Kidney epithelial cell (primary cell): Measurements from ENCODE around the gene DNHD1. TPM values are rescaled to one million over a fixed set of nuclear protein-coding genes. Genes with fewer than 3 reads are reported as not detected.

ENCODE experiments used
- DNase-seq: peaks from one replicate; pipeline ENCODE4 v3.0.0-alpha.2; 2010; ENCODE audit warnings: low read depth
- H3K27me3 ChIP-seq: 2 replicates; pipeline ENCODE4 v1.6.0; 2011; ENCODE audit warnings: low read length; ENCODE audit not compliant: control insufficient read depth, insufficient read depth
- H3K36me3 ChIP-seq: 2 replicates; pipeline ENCODE4 v1.5.1; 2011; ENCODE audit warnings: low read length; ENCODE audit not compliant: control insufficient read depth, insufficient read depth
- H3K4me3 ChIP-seq: 2 replicates; pipeline ENCODE4 v1.5.1; 2011; ENCODE audit warnings: low read depth, mild to moderate bottlenecking, control low read depth, low read length
- total RNA-seq: library from RNA; depleted of rRNA; stranded (reverse); fragments of >200 nt; gene quantifications from 2 replicates; pipeline ENCODE4 v1.2.3, GENCODE V29; 2015
- TF ChIP-seq, protein P1 (sequence below): IDR thresholded peaks from 2 replicates; pipeline ENCODE4 v1.5.1; 2011; ENCODE audit warnings: mild to moderate bottlenecking, moderate library complexity, low read length, control low read depth, inconsistent platforms; ENCODE audit not compliant: insufficient read depth, poor library complexity, severe bottlenecking

The DNHD1 gene
- total RNA-seq, 1 donor from 2014 or later: 2.9 TPM

DNA sequence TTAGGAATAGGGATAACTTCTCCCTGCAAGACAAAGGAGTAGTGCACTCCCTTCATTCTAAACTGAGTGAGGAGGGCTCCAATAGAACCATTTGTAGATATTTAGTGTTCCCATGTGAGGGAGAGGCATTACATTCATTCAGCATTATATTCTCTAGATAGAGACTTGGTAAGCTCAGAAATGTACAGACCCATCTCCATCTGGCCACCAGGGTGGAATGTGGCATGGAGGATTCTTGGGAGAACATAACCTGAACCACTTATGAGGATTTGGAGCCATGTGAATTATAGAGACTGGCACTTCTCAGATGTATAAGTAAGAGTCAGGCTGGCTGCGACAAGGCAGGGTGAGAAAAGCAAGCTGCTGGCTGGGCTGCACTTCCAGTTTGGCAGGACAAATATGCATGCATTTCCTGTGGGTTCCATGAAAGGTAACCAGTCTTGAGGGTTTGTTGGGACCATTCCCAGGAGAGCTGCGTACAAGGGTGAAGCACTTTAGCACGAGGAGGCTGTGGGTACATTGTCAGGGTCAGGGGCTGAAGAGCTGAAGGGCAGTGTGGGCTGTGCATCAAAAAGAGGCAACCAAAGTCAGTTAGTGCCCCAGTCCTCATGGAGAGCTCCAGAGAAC, 97.2 kb downstream of the DNHD1 start:
- no peak for DNase-seq
- TF ChIP-seq, protein P1, sequence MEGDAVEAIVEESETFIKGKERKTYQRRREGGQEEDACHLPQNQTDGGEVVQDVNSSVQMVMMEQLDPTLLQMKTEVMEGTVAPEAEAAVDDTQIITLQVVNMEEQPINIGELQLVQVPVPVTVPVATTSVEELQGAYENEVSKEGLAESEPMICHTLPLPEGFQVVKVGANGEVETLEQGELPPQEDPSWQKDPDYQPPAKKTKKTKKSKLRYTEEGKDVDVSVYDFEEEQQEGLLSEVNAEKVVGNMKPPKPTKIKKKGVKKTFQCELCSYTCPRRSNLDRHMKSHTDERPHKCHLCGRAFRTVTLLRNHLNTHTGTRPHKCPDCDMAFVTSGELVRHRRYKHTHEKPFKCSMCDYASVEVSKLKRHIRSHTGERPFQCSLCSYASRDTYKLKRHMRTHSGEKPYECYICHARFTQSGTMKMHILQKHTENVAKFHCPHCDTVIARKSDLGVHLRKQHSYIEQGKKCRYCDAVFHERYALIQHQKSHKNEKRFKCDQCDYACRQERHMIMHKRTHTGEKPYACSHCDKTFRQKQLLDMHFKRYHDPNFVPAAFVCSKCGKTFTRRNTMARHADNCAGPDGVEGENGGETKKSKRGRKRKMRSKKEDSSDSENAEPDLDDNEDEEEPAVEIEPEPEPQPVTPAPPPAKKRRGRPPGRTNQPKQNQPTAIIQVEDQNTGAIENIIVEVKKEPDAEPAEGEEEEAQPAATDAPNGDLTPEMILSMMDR: no peak
- peaks cover 1% of the 10 kb centered on the region for H3K36me3 ChIP-seq
- no peaks in the 10 kb centered on the region for H3K27me3 ChIP-seq
- no peak overlapping the region for H3K4me3 ChIP-seq

DNA sequence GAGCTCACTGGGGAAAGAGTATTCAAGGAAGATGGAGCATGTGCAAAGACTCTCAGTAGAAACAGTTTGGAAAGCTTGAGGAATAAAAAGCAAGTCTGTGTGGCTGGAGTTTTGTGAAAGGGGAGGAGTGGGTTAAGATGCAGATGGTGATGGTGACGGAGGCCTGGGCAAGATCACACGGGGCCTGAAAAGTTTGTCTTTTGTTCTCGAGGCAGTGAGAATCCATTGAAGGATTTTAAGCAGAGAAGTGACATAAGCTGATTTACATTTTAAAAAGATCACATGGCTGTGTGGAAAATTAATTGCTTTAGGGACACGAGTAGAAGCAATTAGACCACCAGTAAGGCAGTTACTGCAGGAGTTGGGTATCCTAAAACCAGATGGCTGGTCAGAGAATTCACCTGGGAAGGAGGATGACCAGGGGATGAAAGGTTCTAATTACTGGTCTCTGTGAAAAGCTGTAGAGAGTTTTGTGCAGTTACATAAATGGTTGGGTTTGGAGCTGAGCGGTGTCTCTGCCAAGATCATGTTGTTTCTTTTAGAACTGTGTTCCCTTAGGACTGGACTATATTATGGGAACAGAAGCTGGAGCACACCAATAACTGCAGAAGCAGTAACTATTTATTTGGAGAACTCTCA, 99.3 kb downstream of the DNHD1 start:
- Histone ChIP-seq H3K4me3 (no peak overlapping the region), H3K36me3 (peaks cover 4% of the 10 kb centered on the region), H3K27me3 (no peaks in the 10 kb centered on the region)
- TF ChIP-seq, protein P1: no peak
- no peak for DNase-seq

- TF ChIP-seq, protein P1: no peak
- Histone ChIP-seq H3K27me3 (no peaks in the 10 kb centered on the region), H3K36me3 (peaks cover 4% of the 10 kb centered on the region), H3K4me3 (no peak overlapping the region)
- no peak for DNase-seq
Observed at GRCh38 chr11:6598555-6598954, 101.5 kb downstream of the DNHD1 start.

DNA sequence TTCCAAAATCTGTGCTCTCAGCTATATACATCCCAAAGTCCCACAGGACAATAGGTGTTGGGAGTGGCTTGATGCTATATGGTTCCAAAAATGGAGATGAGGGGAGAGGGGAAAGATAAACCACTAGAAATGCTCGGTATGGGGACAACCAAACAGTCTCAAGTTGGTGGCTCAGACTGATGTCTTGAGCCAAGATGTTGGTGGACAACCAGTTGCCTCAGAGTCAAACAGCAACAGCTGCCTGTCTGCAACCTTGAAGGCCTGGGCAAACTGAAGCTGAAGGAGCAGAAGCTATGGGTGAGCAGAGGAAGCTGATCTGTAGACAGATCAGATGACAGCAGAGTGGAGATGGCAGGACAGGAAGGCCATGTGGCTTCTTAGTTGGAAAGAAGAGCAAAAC, 102.4 kb downstream of the DNHD1 start:
- H3K4me3 ChIP-seq: no peak overlapping the region
- no peak for DNase-seq
- no peaks in the 10 kb centered on the region for H3K27me3 ChIP-seq
- H3K36me3 ChIP-seq: peaks cover 4% of the 10 kb centered on the region
- TF ChIP-seq, protein P1: no peak

DNA sequence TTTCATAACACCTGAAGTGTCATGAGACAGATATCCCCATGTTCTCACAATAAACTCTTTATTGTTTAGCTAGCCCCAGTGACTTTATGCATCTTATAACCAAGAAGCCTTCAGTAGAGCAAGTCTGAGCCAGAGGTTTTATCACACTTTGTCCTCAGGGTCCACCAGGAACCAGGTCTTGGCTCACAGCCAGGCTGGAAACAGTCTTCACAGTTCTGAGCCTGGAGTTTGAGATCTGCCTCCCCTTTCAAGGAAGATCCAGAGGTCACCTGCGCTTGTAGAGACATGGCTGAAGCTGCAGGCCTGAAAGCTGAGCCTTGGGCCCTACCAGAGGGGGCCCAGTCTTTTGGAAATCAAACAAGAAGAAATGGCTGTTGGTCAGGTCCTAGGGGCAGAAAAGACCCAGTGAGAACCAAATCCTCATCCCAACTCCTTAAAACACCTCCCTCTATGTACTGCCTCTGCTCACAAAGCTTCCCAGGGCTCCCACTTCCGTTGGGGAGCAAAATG, 102.9 kb downstream of the DNHD1 start:
- DNase-seq: no peak
- TF ChIP-seq, protein P1: no peak
- peaks cover 3% of the 10 kb centered on the region for H3K36me3 ChIP-seq
- H3K27me3 ChIP-seq: no peaks in the 10 kb centered on the region
- H3K4me3 ChIP-seq: no peak overlapping the region

GRCh38 chr11:6601041-6601461, 104.0 kb downstream of the DNHD1 start:
- no peak for DNase-seq
- H3K4me3 ChIP-seq: no peak overlapping the region
- H3K36me3 ChIP-seq: peaks cover 3% of the 10 kb centered on the region
- H3K27me3 ChIP-seq: no peaks in the 10 kb centered on the region
- TF ChIP-seq, protein P1: no peak
